ENCODE data around the gene SPATA16.

DNA sequence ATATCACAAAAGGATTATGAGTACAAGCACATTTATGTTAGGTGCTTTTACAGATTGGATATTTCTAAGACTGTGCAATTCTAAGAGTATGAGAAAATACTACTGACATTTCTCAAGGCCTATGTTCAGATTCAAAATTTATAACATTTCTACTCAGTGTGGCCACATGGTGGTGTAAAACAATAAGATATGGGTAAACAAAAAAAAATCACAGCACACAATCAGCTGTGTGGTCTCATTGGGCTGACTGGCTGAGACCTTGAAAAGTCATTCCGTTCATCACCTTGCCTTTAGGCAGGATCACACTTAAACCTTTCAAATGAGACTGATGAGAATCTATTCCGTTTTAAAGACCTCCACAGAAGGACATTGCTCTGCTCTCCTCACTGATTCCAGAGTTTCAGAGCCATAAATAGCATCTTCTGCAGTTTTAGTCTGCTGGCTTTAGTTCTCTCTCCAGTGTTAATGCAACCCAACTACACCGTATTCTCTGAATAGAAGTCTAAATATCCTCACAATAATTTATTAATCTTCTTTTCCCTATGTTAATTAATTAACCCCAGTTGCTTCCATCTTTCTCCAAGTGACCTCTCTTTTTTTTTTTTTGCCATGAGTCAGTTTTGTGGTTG, 158.2 kb downstream of the SPATA16 start:
- no peak for TF ChIP-seq POLR2A (IDR thresholded peaks at IDR 0.05)
- TF ChIP-seq, protein P1, sequence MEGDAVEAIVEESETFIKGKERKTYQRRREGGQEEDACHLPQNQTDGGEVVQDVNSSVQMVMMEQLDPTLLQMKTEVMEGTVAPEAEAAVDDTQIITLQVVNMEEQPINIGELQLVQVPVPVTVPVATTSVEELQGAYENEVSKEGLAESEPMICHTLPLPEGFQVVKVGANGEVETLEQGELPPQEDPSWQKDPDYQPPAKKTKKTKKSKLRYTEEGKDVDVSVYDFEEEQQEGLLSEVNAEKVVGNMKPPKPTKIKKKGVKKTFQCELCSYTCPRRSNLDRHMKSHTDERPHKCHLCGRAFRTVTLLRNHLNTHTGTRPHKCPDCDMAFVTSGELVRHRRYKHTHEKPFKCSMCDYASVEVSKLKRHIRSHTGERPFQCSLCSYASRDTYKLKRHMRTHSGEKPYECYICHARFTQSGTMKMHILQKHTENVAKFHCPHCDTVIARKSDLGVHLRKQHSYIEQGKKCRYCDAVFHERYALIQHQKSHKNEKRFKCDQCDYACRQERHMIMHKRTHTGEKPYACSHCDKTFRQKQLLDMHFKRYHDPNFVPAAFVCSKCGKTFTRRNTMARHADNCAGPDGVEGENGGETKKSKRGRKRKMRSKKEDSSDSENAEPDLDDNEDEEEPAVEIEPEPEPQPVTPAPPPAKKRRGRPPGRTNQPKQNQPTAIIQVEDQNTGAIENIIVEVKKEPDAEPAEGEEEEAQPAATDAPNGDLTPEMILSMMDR (IDR thresholded peaks at IDR 0.05): no peak

Data from thyroid gland (tissue), 4 donors.